Stimulated activated CD4-positive, alpha-beta T cell treated with anti-CD3 and anti-CD28 coated beads, Interleukin-12 subunit alpha, Interleukin-12 subunit beta, amount 100 ng/mL, for 24 hours (primary cell): ENCODE results near the gene DDIT4.
A peak's percentile ranks its signal among the peaks of the same experiment; 100 is the strongest.
"Not testable (repeated sequence)": the region's sequence is repeated elsewhere in the genome, so short reads cannot be mapped to it uniquely, and the experiment has no call there.

Experiments
- DNase-seq, 2 experiments: peaks; one replicate each; pipeline ENCODE4 v3.0.0-alpha.2; 2020; ENCODE audit warnings: low read depth in 2 of 2

The DDIT4 gene

DNA sequence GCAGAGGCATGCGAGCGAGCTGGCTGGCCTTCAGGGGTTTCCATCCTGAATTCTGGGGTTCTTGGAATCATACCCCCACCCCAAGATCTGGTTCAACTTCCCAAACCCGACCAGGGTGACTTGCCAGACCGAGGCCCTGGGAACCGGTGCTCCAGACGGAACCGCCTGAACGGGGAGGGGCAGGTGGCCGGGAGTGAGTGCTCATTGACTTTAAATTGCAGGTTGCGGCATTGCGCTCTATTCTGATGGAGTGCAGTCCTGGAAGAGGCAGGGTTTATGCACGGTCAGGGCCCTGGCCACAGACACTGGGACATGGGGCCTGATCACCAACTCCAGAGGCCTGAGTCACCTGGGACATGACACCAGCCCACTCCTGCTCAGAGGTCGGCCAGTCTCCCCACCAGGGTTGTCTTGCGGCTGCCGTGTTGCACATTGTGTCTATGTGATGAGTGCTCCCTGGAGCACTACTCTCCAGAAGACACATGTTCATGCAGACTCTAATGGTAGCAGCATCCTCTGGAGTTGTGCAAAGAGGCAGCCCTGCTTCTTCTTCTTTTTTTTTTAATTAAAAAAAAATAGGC lies 5.8 kb upstream of the DDIT4 start:
- no peak for DNase-seq

- DNase-seq, result not testable (repeated sequence)
Observed at GRCh38 chr10:72268475-72269200, 5.1 kb upstream of the DDIT4 start.

GRCh38 chr10:72270607-72271281 lies 3.0 kb upstream of the DDIT4 start:
- no peak for DNase-seq

GRCh38 chr10:72272689-72273409 lies 875 bp upstream of the DDIT4 start:
- peak in 1 of 2 experiments; percentile 29 for DNase-seq

GRCh38 chr10:72274213-72274729 lies 547 bp downstream of the DDIT4 start:
- DNase-seq, result no peak

GRCh38 chr10:72274730-72275350 lies 1.1 kb downstream of the DDIT4 start:
- DNase-seq, result peak in 1 of 2 experiments; percentile 62

GRCh38 chr10:72275351-72276012 lies 1.8 kb downstream of the DDIT4 start:
- no peak for DNase-seq

- DNase-seq, result no peak
Observed at GRCh38 chr10:72276013-72276387, 2.3 kb downstream of the DDIT4 start.

- DNase-seq, result no peak
Observed at GRCh38 chr10:72276421-72277339, 3.0 kb downstream of the DDIT4 start.

GRCh38 chr10:72277340-72277995 lies 3.7 kb downstream of the DDIT4 start:
- DNase-seq, result no peak

DNA sequence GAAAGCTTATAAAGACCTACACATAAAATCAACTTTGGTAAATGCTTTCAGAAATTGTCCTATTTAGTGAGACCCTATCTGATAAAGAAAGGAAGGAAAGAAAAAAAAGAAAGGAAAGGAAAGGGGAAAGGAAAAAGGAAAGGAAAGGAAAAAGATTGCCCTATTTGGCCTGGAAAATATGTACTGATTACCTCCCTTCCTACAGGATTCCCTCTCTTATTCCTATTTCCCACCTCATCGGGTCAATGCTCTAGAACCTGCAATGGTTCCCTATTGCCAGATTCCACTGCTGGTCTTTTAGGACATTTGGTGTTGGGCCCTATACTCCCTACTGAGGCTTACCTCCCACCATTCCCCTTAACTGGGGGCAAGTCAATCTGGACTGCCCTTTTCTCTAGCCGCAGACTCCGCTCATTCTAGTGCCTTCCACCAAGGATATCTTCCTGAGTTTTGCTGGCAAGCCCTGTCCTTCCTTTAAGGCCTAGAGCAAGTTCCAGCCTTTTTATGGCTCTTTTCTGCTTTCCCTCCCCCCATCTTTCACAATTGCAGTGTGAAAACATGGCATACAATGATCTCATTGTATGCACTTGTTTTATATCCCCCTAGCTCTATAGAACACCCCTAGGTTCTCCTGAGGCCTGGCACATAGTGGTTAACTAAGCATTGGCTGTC lies 4.4 kb downstream of the DDIT4 start:
- DNase-seq, result no peak

- DNase-seq, result no peak
Observed at GRCh38 chr10:72278668-72279393, 5.1 kb downstream of the DDIT4 start.

DNA sequence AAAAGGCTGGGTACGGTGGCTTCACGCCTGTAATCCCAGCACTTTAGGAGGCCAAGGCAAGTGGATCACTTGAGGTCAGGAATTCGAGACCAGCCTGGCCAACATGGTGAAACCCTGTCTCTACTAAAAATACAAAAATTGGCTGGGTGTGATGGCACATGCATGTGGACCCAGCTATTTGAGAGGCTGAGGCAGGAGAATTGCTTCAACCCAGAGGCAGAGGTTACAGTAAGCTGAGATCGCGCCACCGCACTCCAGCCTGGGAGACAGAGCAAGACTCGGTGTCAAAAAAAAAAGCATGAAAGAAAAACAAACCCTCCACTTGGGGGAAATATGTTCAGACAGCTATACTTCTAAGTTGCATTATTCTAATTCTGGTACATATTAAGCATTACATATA lies 5.9 kb downstream of the DDIT4 start:
- DNase-seq, result not testable (repeated sequence)

DNA sequence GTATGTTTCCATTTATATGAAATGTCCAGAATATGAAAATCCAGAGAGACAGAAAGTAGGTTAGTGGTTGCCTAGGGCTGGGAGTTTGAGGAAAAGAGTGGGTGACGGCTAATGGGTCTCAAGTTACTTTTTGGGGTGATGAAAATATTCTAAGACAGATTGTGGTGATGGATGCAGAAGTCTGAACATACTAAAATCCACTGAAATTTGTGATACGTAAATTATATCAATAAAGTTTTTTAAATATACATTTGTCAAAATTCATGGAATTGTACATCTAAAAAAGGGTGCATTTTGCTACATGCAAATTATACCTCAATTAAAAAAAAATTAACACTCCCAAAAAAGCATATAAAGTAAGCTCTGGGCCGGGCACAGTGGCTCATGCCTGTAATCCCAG lies 9.4 kb downstream of the DDIT4 start:
- no peak for DNase-seq

- DNase-seq, result no peak
Observed at GRCh38 chr10:72285972-72286521, 12.3 kb downstream of the DDIT4 start.

GRCh38 chr10:72291019-72291532 lies 17.4 kb downstream of the DDIT4 start:
- DNase-seq, result no peak

- peak in 1 of 2 experiments; percentile 61 for DNase-seq
Observed at GRCh38 chr10:72292223-72292691, 18.5 kb downstream of the DDIT4 start.
